ENCODE measurements around the gene PIGS. TPM values are rescaled to one million over a fixed set of nuclear protein-coding genes. Genes with fewer than 3 reads are reported as not detected.

PIGS gene
- total and polyA plus RNA-seq, 2 donors, result 21.1 to 64.4 TPM

GRCh38 chr17:28574526-28574925, 3.2 kb upstream of the PIGS start:
- Histone ChIP-seq H3K4me1 (ENCODE audit: insufficient read depth) (no peaks in the 10 kb centered on the region), H3K27ac (ENCODE audit: low read depth) (no peak overlapping the region), H3K4me3 (ENCODE audit: low read depth, low read length) (no peak overlapping the region), H3K36me3 (ENCODE audit: insufficient read depth) (no peaks in the 10 kb centered on the region)
- WGBS, result 91% methylated on average over 7 of the region's 7 CpGs
- DNase-seq (ENCODE audit: extremely low spot score), result no peak

- 93% methylated on average over 6 of the region's 6 CpGs for WGBS
- DNase-seq (ENCODE audit: extremely low spot score), result no peak
- Histone ChIP-seq H3K27ac (ENCODE audit: low read depth) (no peak overlapping the region), H3K36me3 (ENCODE audit: insufficient read depth) (no peaks in the 10 kb centered on the region), H3K4me1 (ENCODE audit: insufficient read depth) (no peaks in the 10 kb centered on the region), H3K4me3 (ENCODE audit: low read depth, low read length) (no peak overlapping the region)
These were observed 2.7 kb upstream of the PIGS start for GRCh38 chr17:28573966-28574480.

GRCh38 chr17:28573521-28573920, 2.2 kb upstream of the PIGS start:
- WGBS, result 95% methylated on average over 9 of the region's 9 CpGs
- Histone ChIP-seq H3K27ac (ENCODE audit: low read depth) (no peak overlapping the region), H3K4me3 (ENCODE audit: low read depth, low read length) (no peak overlapping the region), H3K4me1 (ENCODE audit: insufficient read depth) (no peaks in the 10 kb centered on the region), H3K36me3 (ENCODE audit: insufficient read depth) (no peaks in the 10 kb centered on the region)
- no peak for DNase-seq (ENCODE audit: extremely low spot score)

- DNase-seq (ENCODE audit: extremely low spot score), result no peak
- Histone ChIP-seq H3K4me1 (ENCODE audit: insufficient read depth) (no peaks in the 10 kb centered on the region), H3K27ac (ENCODE audit: low read depth) (no peak overlapping the region), H3K36me3 (ENCODE audit: insufficient read depth) (no peaks in the 10 kb centered on the region), H3K4me3 (ENCODE audit: low read depth, low read length) (no peak overlapping the region)
These were observed 1.7 kb upstream of the PIGS start for GRCh38 chr17:28573040-28573380.

GRCh38 chr17:28572259-28573039, 1.1 kb upstream of the PIGS start:
- Histone ChIP-seq H3K36me3 (ENCODE audit: insufficient read depth) (no peaks in the 10 kb centered on the region), H3K4me1 (ENCODE audit: insufficient read depth) (no peaks in the 10 kb centered on the region), H3K4me3 (ENCODE audit: low read depth, low read length) (no peak overlapping the region), H3K27ac (ENCODE audit: low read depth) (no peak overlapping the region)
- WGBS, result 76% methylated on average over 5 of the region's 5 CpGs
- DNase-seq (ENCODE audit: extremely low spot score), result no peak

GRCh38 chr17:28570716-28571360, 486 bp downstream of the PIGS start:
- Histone ChIP-seq H3K4me3 (ENCODE audit: low read depth, low read length) (peak overlapping the region; percentile 84), H3K36me3 (ENCODE audit: insufficient read depth) (peaks cover 2% of the 10 kb centered on the region), H3K4me1 (ENCODE audit: insufficient read depth) (no peaks in the 10 kb centered on the region), H3K27ac (ENCODE audit: low read depth) (peak overlapping the region; percentile 57)
- DNase-seq (ENCODE audit: extremely low spot score), result no peak
- 1% methylated on average over 39 of the region's 39 CpGs for WGBS

GRCh38 chr17:28569446-28569845, 1.9 kb downstream of the PIGS start:
- Histone ChIP-seq H3K36me3 (ENCODE audit: insufficient read depth) (peaks cover 2% of the 10 kb centered on the region), H3K4me3 (ENCODE audit: low read depth, low read length) (no peak overlapping the region), H3K4me1 (ENCODE audit: insufficient read depth) (no peaks in the 10 kb centered on the region), H3K27ac (ENCODE audit: low read depth) (no peak overlapping the region)
- no peak for DNase-seq (ENCODE audit: extremely low spot score)
- 93% methylated on average over 1 of the region's 1 CpG for WGBS

GRCh38 chr17:28567604-28568003, 3.7 kb downstream of the PIGS start:
- WGBS, result 87% methylated on average over 3 of the region's 3 CpGs
- DNase-seq (ENCODE audit: extremely low spot score), result no peak
- H3K36me3 ChIP-seq (ENCODE audit: insufficient read depth), result peaks cover 2% of the 10 kb centered on the region
- no peak overlapping the region for H3K27ac ChIP-seq (ENCODE audit: low read depth)
- no peak overlapping the region for H3K4me3 ChIP-seq (ENCODE audit: low read depth, low read length)
- H3K4me1 ChIP-seq (ENCODE audit: insufficient read depth), result no peaks in the 10 kb centered on the region

GRCh38 chr17:28563475-28563874, 7.8 kb downstream of the PIGS start:
- Histone ChIP-seq H3K27ac (ENCODE audit: low read depth) (no peak overlapping the region), H3K36me3 (ENCODE audit: insufficient read depth) (peaks cover 4% of the 10 kb centered on the region), H3K4me3 (ENCODE audit: low read depth, low read length) (no peak overlapping the region), H3K4me1 (ENCODE audit: insufficient read depth) (no peaks in the 10 kb centered on the region)
- 72% methylated on average over 3 of the region's 3 CpGs for WGBS
- DNase-seq (ENCODE audit: extremely low spot score), result no peak

- peaks cover 3% of the 10 kb centered on the region for H3K36me3 ChIP-seq (ENCODE audit: insufficient read depth)
- no peaks in the 10 kb centered on the region for H3K4me1 ChIP-seq (ENCODE audit: insufficient read depth)
- no peak overlapping the region for H3K27ac ChIP-seq (ENCODE audit: low read depth)
- DNase-seq (ENCODE audit: extremely low spot score), result no peak
- no peak overlapping the region for H3K4me3 ChIP-seq (ENCODE audit: low read depth, low read length)
- 95% methylated on average over 3 of the region's 3 CpGs for WGBS
These were observed 16.3 kb downstream of the PIGS start for GRCh38 chr17:28555022-28555421.

GRCh38 chr17:28554565-28554964, 16.8 kb downstream of the PIGS start:
- Histone ChIP-seq H3K36me3 (ENCODE audit: insufficient read depth) (peaks cover 3% of the 10 kb centered on the region), H3K27ac (ENCODE audit: low read depth) (no peak overlapping the region), H3K4me3 (ENCODE audit: low read depth, low read length) (no peak overlapping the region), H3K4me1 (ENCODE audit: insufficient read depth) (no peaks in the 10 kb centered on the region)
- DNase-seq (ENCODE audit: extremely low spot score), result no peak
- WGBS, result 94% methylated on average over 6 of the region's 6 CpGs

GRCh38 chr17:28553000-28553505, 18.3 kb downstream of the PIGS start:
- no peak for DNase-seq (ENCODE audit: extremely low spot score)
- Histone ChIP-seq H3K27ac (ENCODE audit: low read depth) (no peak overlapping the region), H3K4me3 (ENCODE audit: low read depth, low read length) (no peak overlapping the region), H3K4me1 (ENCODE audit: insufficient read depth) (no peaks in the 10 kb centered on the region), H3K36me3 (ENCODE audit: insufficient read depth) (peaks cover 3% of the 10 kb centered on the region)
- 92% methylated on average over 5 of the region's 5 CpGs for WGBS

GRCh38 chr17:28552176-28552999, 18.9 kb downstream of the PIGS start, which contains the start of gene UNC119:
Gene UNC119, minus strand, starts transcription at chr17:28552624. Its CDS starts 67 bp downstream, at chr17:28552557.
- Histone ChIP-seq H3K4me3 (ENCODE audit: low read depth, low read length) (peak within 1 kb of the TSS; percentile 73), H3K36me3 (ENCODE audit: insufficient read depth) (peaks cover 3% of the 10 kb centered on the region), H3K4me1 (ENCODE audit: insufficient read depth) (no peaks in the 10 kb centered on the region), H3K27ac (ENCODE audit: low read depth) (no peak within 1 kb of the TSS)
- DNase-seq (ENCODE audit: extremely low spot score), result no peak
- WGBS, result 2% methylated on average over 65 of the region's 67 CpGs

Measured in urinary bladder (tissue), 4 donors.